DOHH2 (cell line): ENCODE results near the gene AIDA.

Experiments used
- H3F3A ChIP-seq: fragments of 200-600 bp; sonication (generic), shearing (Covaris generic); 2 replicates; pipeline ENCODE4 v1.6.0; 2016; ENCODE audit warnings: antibody characterized with exemption, mild to moderate bottlenecking; ENCODE audit not compliant: control insufficient read depth, insufficient read depth
- H3K27ac ChIP-seq: fragments of 200-600 bp; sonication (generic); 2 replicates; pipeline ENCODE4 v1.5.1; 2014; ENCODE audit warnings: low read depth, mild to moderate bottlenecking, low read length, moderate library complexity
- H3K27me3 ChIP-seq: fragments of 200-600 bp; sonication (generic); 2 replicates; pipeline ENCODE4 v1.6.1; 2014; ENCODE audit warnings: mild to moderate bottlenecking, low read length, mixed read lengths; ENCODE audit not compliant: control insufficient read depth
- H3K36me3 ChIP-seq: fragments of 200-600 bp; sonication (generic); 2 replicates; pipeline ENCODE4 v1.6.1; 2014; ENCODE audit warnings: mild to moderate bottlenecking, low read length, moderate library complexity, mixed read lengths; ENCODE audit not compliant: control insufficient read depth
- H3K4me1 ChIP-seq: fragments of 200-600 bp; sonication (generic); 2 replicates; pipeline ENCODE4 v1.6.1; 2014; ENCODE audit warnings: mild to moderate bottlenecking, low read length, mixed read lengths; ENCODE audit not compliant: control insufficient read depth
- H3K4me2 ChIP-seq: fragments of 200-600 bp; sonication (generic); 2 replicates; pipeline ENCODE4 v1.6.0; 2014; ENCODE audit warnings: mild to moderate bottlenecking, low read length, moderate library complexity
- H3K4me3 ChIP-seq: fragments of 200-600 bp; sonication (generic); 2 replicates; pipeline ENCODE4 v1.5.1; 2014; ENCODE audit warnings: mild to moderate bottlenecking, low read length, mixed read lengths
- H3K79me2 ChIP-seq: fragments of 200-600 bp; sonication (generic); 2 replicates; pipeline ENCODE4 v1.6.1; 2014; ENCODE audit warnings: mild to moderate bottlenecking, low read length, mixed read lengths; ENCODE audit not compliant: control insufficient read depth
- H3K9me2 ChIP-seq: fragments of 200-600 bp; sonication (generic); replicated peaks from 2 replicates; pipeline ENCODE4 v1.6.1; 2014; ENCODE audit warnings: mild to moderate bottlenecking, low read length, mixed read lengths; ENCODE audit not compliant: control insufficient read depth
- H3K9me3 ChIP-seq: fragments of 200-600 bp; sonication (generic); 2 replicates; pipeline ENCODE4 v1.6.1; 2014; ENCODE audit warnings: antibody characterized with exemption, low read length, mixed read lengths; ENCODE audit not compliant: control insufficient read depth, insufficient read depth
- H4K20me1 ChIP-seq: fragments of 200-600 bp; sonication (generic); 2 replicates; pipeline ENCODE4 v1.6.0; 2014; ENCODE audit warnings: low read depth, mild to moderate bottlenecking, antibody characterized with exemption, low read length, moderate library complexity; ENCODE audit not compliant: control insufficient read depth, insufficient read depth
- CTCF ChIP-seq: fragments of 200-600 bp; sonication (generic); IDR thresholded peaks from one replicate; pipeline ENCODE4 v1.5.1; 2014; ENCODE audit warnings: antibody characterized with exemption, mild to moderate bottlenecking, low read depth, low read length; ENCODE audit not compliant: poor library complexity, severe bottlenecking
- EZH2phosphoT487 ChIP-seq: fragments of 200-600 bp; sonication (generic); IDR thresholded peaks from 2 replicates; pipeline ENCODE4 v1.6.1; 2017; ENCODE audit warnings: borderline replicate concordance, mild to moderate bottlenecking, antibody characterized with exemption, low read length, moderate library complexity, mixed read lengths

The AIDA gene

GRCh38 chr1:222654849-222655248 is 57.4 kb downstream of the AIDA start:
- peaks cover 21% of the 10 kb centered on the region for H3K4me1 ChIP-seq
- TF ChIP-seq EZH2phosphoT487: no peak
- peak; percentile 17 for TF ChIP-seq CTCF
- H3K9me3 ChIP-seq: no peaks in the 10 kb centered on the region
- H3K27me3 ChIP-seq: no peaks in the 10 kb centered on the region
- no peak overlapping the region for H3K4me3 ChIP-seq
- peaks cover 87% of the 10 kb centered on the region for H3K36me3 ChIP-seq
- no peaks in the 10 kb centered on the region for H3K9me2 ChIP-seq
- peaks cover 5% of the 10 kb centered on the region for H3F3A ChIP-seq
- H4K20me1 ChIP-seq: no peaks in the 10 kb centered on the region
- peak overlapping the region; percentile 31; the same call in 1 of the 2 replicates for H3K27ac ChIP-seq
- H3K79me2 ChIP-seq: no peaks in the 10 kb centered on the region
- peak overlapping the region; percentile 36 for H3K4me2 ChIP-seq

GRCh38 chr1:222653178-222653827 is 59.0 kb downstream of the AIDA start:
- Histone ChIP-seq H3K4me1 (peaks cover 21% of the 10 kb centered on the region), H3K4me3 (no peak overlapping the region), H3K9me2 (no peaks in the 10 kb centered on the region), H3K27me3 (no peaks in the 10 kb centered on the region), H3K79me2 (no peaks in the 10 kb centered on the region), H3K9me3 (no peaks in the 10 kb centered on the region), H4K20me1 (no peaks in the 10 kb centered on the region), H3K27ac (no peak overlapping the region), H3K4me2 (no peak overlapping the region), H3K36me3 (peaks cover 86% of the 10 kb centered on the region), H3F3A (peaks cover 5% of the 10 kb centered on the region)
- TF ChIP-seq EZH2phosphoT487: no peak
- no peak for TF ChIP-seq CTCF

GRCh38 chr1:222652676-222653075 is 59.6 kb downstream of the AIDA start:
- H3K4me3 ChIP-seq: no peak overlapping the region
- H3K36me3 ChIP-seq: peaks cover 82% of the 10 kb centered on the region
- peaks cover 21% of the 10 kb centered on the region for H3K4me1 ChIP-seq

More at GRCh38 chr1:222652676-222653075, 59.6 kb downstream of the AIDA start:
- H3K4me2 ChIP-seq: no peak overlapping the region
- H3K79me2 ChIP-seq: no peaks in the 10 kb centered on the region
- no peaks in the 10 kb centered on the region for H3K9me2 ChIP-seq
- H3F3A ChIP-seq: peaks cover 5% of the 10 kb centered on the region
- no peaks in the 10 kb centered on the region for H4K20me1 ChIP-seq
- no peak overlapping the region for H3K27ac ChIP-seq
- TF ChIP-seq CTCF: no peak
- no peak for TF ChIP-seq EZH2phosphoT487
- no peaks in the 10 kb centered on the region for H3K9me3 ChIP-seq
- H3K27me3 ChIP-seq: no peaks in the 10 kb centered on the region
